GM12878 (cell line): Measurements from ENCODE around the gene SEPTIN6. TPM values are rescaled to one million over a fixed set of nuclear protein-coding genes. Genes with fewer than 3 reads are reported as not detected.

Source experiments
- CBFB ChIP-seq: IDR thresholded peaks from 2 replicates; pipeline ENCODE4 v1.6.1; 2016; ENCODE audit warnings: antibody characterized with exemption, low read depth
- FOXM1 ChIP-seq: IDR thresholded peaks from 2 replicates; pipeline ENCODE4 v1.6.1; 2012; ENCODE audit warnings: low read depth, mild to moderate bottlenecking, inconsistent platforms, low read length, moderate library complexity
- PBX3 ChIP-seq: IDR thresholded peaks from 2 replicates; pipeline ENCODE4 v1.6.1; 2011; ENCODE audit warnings: mild to moderate bottlenecking, low read depth, low read length, moderate library complexity; ENCODE audit not compliant: insufficient replicate concordance
- SKIL ChIP-seq: fragments of 450-650 bp; IDR thresholded peaks from 2 replicates; pipeline ENCODE4 v1.6.1; 2017; ENCODE audit warnings: mild to moderate bottlenecking, low read depth, inconsistent platforms; ENCODE audit not compliant: poor library complexity, severe bottlenecking
- SP1 ChIP-seq: IDR thresholded peaks from one replicate; pipeline ENCODE4 v1.6.1; 2011; ENCODE audit warnings: low read depth, low read length
- ZBTB40 ChIP-seq: fragments of 450-650 bp; IDR thresholded peaks from 2 replicates; pipeline ENCODE4 v1.6.1; 2016; ENCODE audit warnings: mild to moderate bottlenecking, moderate library complexity, borderline replicate concordance
- ZNF384 ChIP-seq: IDR thresholded peaks from 2 replicates; pipeline ENCODE4 v1.6.1; 2012; ENCODE audit warnings: low read depth, mild to moderate bottlenecking, low read length, improper control_type of control experiment, borderline replicate concordance
- polyA plus RNA-seq, 11 experiments: library from polyadenylated mRNA; depleted of rRNA in 4 of 11; unstranded in 6 of 11; stranded (reverse) in 5 of 11; fragments of >200 nt; fragmentation: Nextera tagmentation in 4 of 11; fragmentation: Illumina TruSeq in 1 of 11; extraction: Ambion mirVana in 4 of 11; extraction: Trizol in 1 of 11; gene quantifications; 1 replicate in 1 of 11; 2 replicates in 10 of 11; pipeline versions ENCODE4 v1.2.1 to v1.2.3, GENCODE V29; 2011 to 2016; ENCODE audit warnings: inconsistent platforms in 2 of 11, missing spikeins in 2 of 11, low read depth in 1 of 11
- total RNA-seq, 4 experiments: library from RNA; depleted of rRNA in 3 of 4; stranded (reverse); fragments of >200 nt in 3 of 4; fragmentation: Illumina TruSeq in 1 of 4; extraction: Trizol in 1 of 4; gene quantifications; 2 replicates each; pipeline versions ENCODE4 v1.2.1 to v1.2.3, GENCODE V29; 2013 to 2021
- TF ChIP-seq, protein P1 (sequence below): IDR thresholded peaks from 2 replicates; pipeline ENCODE4 v1.6.1; 2012; ENCODE audit warnings: low read depth, low read length, improper control_type of control experiment
- TF ChIP-seq, protein P2 (sequence below): fragments of 450-650 bp; IDR thresholded peaks from 2 replicates; pipeline ENCODE4 v1.6.1; 2017; ENCODE audit warnings: mild to moderate bottlenecking, moderate library complexity

SEPTIN6 gene
- total and polyA plus RNA-seq, 10 of the 15 experiments (the other 5 are each of a cell fraction or from before 2014, with no cell fraction given), result 37.2 to 353 (median 154) TPM

GRCh38 chrX:119692191-119693039 is 553 bp downstream of the SEPTIN6 start (continued):
- TF ChIP-seq ZNF384 (no peak), SKIL (no peak), FOXM1 (no peak), SP1 (no peak), PBX3 (no peak), ZBTB40 (no peak), CBFB (no peak)
- TF ChIP-seq, protein P1, sequence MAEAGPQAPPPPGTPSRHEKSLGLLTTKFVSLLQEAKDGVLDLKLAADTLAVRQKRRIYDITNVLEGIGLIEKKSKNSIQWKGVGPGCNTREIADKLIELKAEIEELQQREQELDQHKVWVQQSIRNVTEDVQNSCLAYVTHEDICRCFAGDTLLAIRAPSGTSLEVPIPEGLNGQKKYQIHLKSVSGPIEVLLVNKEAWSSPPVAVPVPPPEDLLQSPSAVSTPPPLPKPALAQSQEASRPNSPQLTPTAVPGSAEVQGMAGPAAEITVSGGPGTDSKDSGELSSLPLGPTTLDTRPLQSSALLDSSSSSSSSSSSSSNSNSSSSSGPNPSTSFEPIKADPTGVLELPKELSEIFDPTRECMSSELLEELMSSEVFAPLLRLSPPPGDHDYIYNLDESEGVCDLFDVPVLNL, result no peak
- TF ChIP-seq, protein P2, sequence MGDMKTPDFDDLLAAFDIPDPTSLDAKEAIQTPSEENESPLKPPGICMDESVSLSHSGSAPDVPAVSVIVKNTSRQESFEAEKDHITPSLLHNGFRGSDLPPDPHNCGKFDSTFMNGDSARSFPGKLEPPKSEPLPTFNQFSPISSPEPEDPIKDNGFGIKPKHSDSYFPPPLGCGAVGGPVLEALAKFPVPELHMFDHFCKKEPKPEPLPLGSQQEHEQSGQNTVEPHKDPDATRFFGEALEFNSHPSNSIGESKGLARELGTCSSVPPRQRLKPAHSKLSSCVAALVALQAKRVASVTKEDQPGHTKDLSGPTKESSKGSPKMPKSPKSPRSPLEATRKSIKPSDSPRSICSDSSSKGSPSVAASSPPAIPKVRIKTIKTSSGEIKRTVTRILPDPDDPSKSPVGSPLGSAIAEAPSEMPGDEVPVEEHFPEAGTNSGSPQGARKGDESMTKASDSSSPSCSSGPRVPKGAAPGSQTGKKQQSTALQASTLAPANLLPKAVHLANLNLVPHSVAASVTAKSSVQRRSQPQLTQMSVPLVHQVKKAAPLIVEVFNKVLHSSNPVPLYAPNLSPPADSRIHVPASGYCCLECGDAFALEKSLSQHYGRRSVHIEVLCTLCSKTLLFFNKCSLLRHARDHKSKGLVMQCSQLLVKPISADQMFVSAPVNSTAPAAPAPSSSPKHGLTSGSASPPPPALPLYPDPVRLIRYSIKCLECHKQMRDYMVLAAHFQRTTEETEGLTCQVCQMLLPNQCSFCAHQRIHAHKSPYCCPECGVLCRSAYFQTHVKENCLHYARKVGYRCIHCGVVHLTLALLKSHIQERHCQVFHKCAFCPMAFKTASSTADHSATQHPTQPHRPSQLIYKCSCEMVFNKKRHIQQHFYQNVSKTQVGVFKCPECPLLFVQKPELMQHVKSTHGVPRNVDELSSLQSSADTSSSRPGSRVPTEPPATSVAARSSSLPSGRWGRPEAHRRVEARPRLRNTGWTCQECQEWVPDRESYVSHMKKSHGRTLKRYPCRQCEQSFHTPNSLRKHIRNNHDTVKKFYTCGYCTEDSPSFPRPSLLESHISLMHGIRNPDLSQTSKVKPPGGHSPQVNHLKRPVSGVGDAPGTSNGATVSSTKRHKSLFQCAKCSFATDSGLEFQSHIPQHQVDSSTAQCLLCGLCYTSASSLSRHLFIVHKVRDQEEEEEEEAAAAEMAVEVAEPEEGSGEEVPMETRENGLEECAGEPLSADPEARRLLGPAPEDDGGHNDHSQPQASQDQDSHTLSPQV, result no peak
